OCI-LY7 (cell line): ENCODE measurements around the gene CFTR. TPM values are rescaled to one million over a fixed set of nuclear protein-coding genes. Genes with fewer than 3 reads are reported as not detected.

Source experiments
- BruUV-seq: library from RNA; stranded (reverse); fragments of 400-500 nt; replicated peaks from 2 replicates; lab custom pipeline; 2021; lab: Mats Ljungman, UMichigan
- CTCF ChIA-PET: fragments of 300-600 bp; sonication (Branson Sonifier 250); formaldehyde crosslinking; loops from one replicate; lab custom pipeline; 2022; ENCODE audit warnings: antibody characterized with exemption; ENCODE audit not compliant: unreplicated experiment; lab: Charles Lee
- POLR2A ChIA-PET: fragments of 300-600 bp; sonication (Branson Sonifier 250); formaldehyde crosslinking; loops from one replicate; lab custom pipeline; 2022; ENCODE audit warnings: antibody characterized with exemption; lab: Charles Lee
- DNase-seq: peaks from one replicate; pipeline ENCODE4 v3.0.0-alpha.2; 2015; ENCODE audit warnings: low spot score
- H2AFZ ChIP-seq: fragments of 200-600 bp; sonication (generic), shearing (Covaris generic); 2 replicates; pipeline ENCODE4 v1.6.1; 2014; ENCODE audit warnings: mild to moderate bottlenecking, antibody characterized with exemption, low read length, moderate library complexity
- H3K27ac ChIP-seq: fragments of 200-600 bp; sonication (generic); 2 replicates; pipeline ENCODE4 v1.5.1; 2014; ENCODE audit warnings: mixed run types, low read depth, mild to moderate bottlenecking, moderate library complexity, low read length, inconsistent platforms; ENCODE audit not compliant: poor library complexity, severe bottlenecking
- H3K36me3 ChIP-seq: fragments of 200-600 bp; sonication (generic); 2 replicates; pipeline ENCODE4 v1.6.1; 2014; ENCODE audit warnings: mild to moderate bottlenecking, antibody characterized with exemption, low read length, moderate library complexity, mixed read lengths; ENCODE audit not compliant: insufficient read depth
- H3K4me1 ChIP-seq: fragments of 200-600 bp; sonication (generic); 2 replicates; pipeline ENCODE4 v1.5.1; 2014; ENCODE audit warnings: mild to moderate bottlenecking, low read length; ENCODE audit not compliant: insufficient read depth, poor library complexity, severe bottlenecking
- H3K4me2 ChIP-seq: fragments of 200-600 bp; sonication (generic); 2 replicates; pipeline ENCODE4 v1.6.1; 2014; ENCODE audit warnings: mild to moderate bottlenecking, low read length
- H3K4me3 ChIP-seq: fragments of 200-600 bp; sonication (generic); 2 replicates; pipeline ENCODE4 v1.5.1; 2014; ENCODE audit warnings: mild to moderate bottlenecking, low read depth, low read length; ENCODE audit not compliant: poor library complexity, severe bottlenecking
- H3K79me2 ChIP-seq: fragments of 200-600 bp; sonication (generic); 2 replicates; pipeline ENCODE4 v1.6.1; 2016; ENCODE audit warnings: low read depth, mild to moderate bottlenecking, low read length, moderate library complexity, mixed read lengths; ENCODE audit not compliant: insufficient read depth
- H3K9me2 ChIP-seq: fragments of 200-600 bp; sonication (generic); 2 replicates; pipeline ENCODE4 v1.6.1; 2016; ENCODE audit warnings: mild to moderate bottlenecking, low read length, mixed read lengths; ENCODE audit not compliant: insufficient read depth
- H3K9me3 ChIP-seq: fragments of 200-600 bp; sonication (generic); 2 replicates; pipeline ENCODE4 v1.6.1; 2014; ENCODE audit warnings: mild to moderate bottlenecking, mixed run types, low read length, mixed read lengths
- H4K20me1 ChIP-seq: fragments of 200-600 bp; sonication (generic); 2 replicates; pipeline ENCODE4 v1.6.1; 2014; ENCODE audit warnings: mild to moderate bottlenecking, antibody characterized with exemption, low read length, moderate library complexity, mixed read lengths; ENCODE audit not compliant: insufficient read depth
- EZH2phosphoT487 ChIP-seq: fragments of 200-600 bp; sonication (generic); IDR thresholded peaks from 2 replicates; pipeline ENCODE4 v1.6.1; 2018; ENCODE audit warnings: low read depth, borderline replicate concordance, mild to moderate bottlenecking, mixed run types, antibody characterized with exemption, low read length, moderate library complexity, mixed read lengths
- intact Hi-C: fragments of 100-400 bp; cut with micrococcal nuclease; formaldehyde crosslinking; loops from one replicate; pipeline ENCODE4 v1.10.0; 2022; ENCODE audit not compliant: unreplicated experiment
- total RNA-seq, 2 experiments: library from RNA; depleted of rRNA in 1 of 2; stranded (reverse); fragments of >200 nt in 1 of 2; shearing (Covaris generic) in 1 of 2; gene quantifications; 2 replicates each; pipeline ENCODE4 v1.2.3, GENCODE V29; 2014 to 2022
- TF ChIP-seq, protein P1 (sequence below): fragments of 200-600 bp; sonication (generic); conservative IDR thresholded peaks from 2 replicates; pipeline ENCODE4 v1.5.1; 2014; ENCODE audit warnings: mild to moderate bottlenecking, antibody characterized with exemption, low read length, moderate library complexity, mixed read lengths

Gene CFTR
- total RNA-seq, 2 experiments from 2014 or later = not detected

DNA sequence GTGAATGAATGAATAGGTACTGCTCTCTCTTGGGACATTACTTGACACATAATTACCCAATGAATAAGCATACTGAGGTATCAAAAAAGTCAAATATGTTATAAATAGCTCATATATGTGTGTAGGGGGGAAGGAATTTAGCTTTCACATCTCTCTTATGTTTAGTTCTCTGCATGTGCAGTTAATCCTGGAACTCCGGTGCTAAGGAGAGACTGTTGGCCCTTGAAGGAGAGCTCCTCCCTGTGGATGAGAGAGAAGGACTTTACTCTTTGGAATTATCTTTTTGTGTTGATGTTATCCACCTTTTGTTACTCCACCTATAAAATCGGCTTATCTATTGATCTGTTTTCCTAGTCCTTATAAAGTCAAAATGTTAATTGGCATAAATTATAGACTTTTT is 1.2 kb downstream of the CFTR start:
- Histone ChIP-seq H4K20me1 (no peaks in the 10 kb centered on the region), H3K27ac (no peak overlapping the region), H3K4me3 (no peak overlapping the region), H3K36me3 (no peaks in the 10 kb centered on the region), H3K4me1 (no peaks in the 10 kb centered on the region), H3K9me3 (no peaks in the 10 kb centered on the region), H3K9me2 (no peaks in the 10 kb centered on the region), H2AFZ (no peak overlapping the region), H3K4me2 (no peak overlapping the region), H3K79me2 (no peaks in the 10 kb centered on the region)
- intact Hi-C loops = no loop called here
- POLR2A ChIA-PET = no interaction called here
- TF ChIP-seq EZH2phosphoT487 = no peak
- TF ChIP-seq, protein P1, sequence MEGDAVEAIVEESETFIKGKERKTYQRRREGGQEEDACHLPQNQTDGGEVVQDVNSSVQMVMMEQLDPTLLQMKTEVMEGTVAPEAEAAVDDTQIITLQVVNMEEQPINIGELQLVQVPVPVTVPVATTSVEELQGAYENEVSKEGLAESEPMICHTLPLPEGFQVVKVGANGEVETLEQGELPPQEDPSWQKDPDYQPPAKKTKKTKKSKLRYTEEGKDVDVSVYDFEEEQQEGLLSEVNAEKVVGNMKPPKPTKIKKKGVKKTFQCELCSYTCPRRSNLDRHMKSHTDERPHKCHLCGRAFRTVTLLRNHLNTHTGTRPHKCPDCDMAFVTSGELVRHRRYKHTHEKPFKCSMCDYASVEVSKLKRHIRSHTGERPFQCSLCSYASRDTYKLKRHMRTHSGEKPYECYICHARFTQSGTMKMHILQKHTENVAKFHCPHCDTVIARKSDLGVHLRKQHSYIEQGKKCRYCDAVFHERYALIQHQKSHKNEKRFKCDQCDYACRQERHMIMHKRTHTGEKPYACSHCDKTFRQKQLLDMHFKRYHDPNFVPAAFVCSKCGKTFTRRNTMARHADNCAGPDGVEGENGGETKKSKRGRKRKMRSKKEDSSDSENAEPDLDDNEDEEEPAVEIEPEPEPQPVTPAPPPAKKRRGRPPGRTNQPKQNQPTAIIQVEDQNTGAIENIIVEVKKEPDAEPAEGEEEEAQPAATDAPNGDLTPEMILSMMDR = no peak
- DNase-seq = no peak
- CTCF ChIA-PET = interaction anchor here (0.5 kb wide), 1 partner anchor 593 kb away, joined by 3 read pairs; no protein-coding TSS in a partner anchor
- no TSS peak for BruUV-seq

DNA sequence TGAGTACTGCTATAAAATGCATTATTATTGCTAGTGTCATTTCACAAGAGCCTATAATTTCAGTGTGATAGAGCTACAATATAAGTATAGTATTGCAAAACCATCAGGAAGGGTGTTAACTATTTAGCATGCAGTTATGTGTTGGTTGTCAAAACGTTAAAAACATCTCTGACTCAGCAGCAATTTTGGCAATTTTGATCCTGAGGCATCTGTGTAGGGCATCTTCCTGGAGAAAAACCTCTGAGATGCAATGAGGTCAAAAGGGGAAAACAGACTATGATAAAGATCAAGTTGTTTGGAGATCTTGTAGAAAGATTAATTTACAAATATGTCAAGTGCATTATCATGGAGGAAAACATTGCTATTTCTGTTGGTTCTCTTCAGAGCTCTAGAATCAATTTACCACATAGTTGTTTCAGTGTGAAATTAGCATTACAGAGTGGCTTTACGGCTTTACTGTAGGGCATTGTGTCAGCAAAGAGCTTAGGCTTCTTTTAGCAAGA is 5.3 kb downstream of the CFTR start:
- intact Hi-C loops = no loop called here
- H3K79me2 ChIP-seq = no peaks in the 10 kb centered on the region
- BruUV-seq = no TSS peak
- CTCF ChIA-PET = no interaction called here
- no peak overlapping the region for H3K27ac ChIP-seq
- no peaks in the 10 kb centered on the region for H4K20me1 ChIP-seq
- H2AFZ ChIP-seq = no peak overlapping the region
- POLR2A ChIA-PET = interaction anchor here (0.7 to 0.8 kb wide), 2 partner anchors 10 to 18 kb away, joined by 3 read pairs; no protein-coding TSS in a partner anchor
- H3K9me2 ChIP-seq = no peaks in the 10 kb centered on the region
- no peaks in the 10 kb centered on the region for H3K36me3 ChIP-seq
- no peak overlapping the region for H3K4me2 ChIP-seq
- TF ChIP-seq EZH2phosphoT487 = no peak
- TF ChIP-seq, protein P1 = no peak
- DNase-seq = no peak
- no peaks in the 10 kb centered on the region for H3K4me1 ChIP-seq
- H3K4me3 ChIP-seq = no peak overlapping the region
- H3K9me3 ChIP-seq = no peaks in the 10 kb centered on the region

DNA sequence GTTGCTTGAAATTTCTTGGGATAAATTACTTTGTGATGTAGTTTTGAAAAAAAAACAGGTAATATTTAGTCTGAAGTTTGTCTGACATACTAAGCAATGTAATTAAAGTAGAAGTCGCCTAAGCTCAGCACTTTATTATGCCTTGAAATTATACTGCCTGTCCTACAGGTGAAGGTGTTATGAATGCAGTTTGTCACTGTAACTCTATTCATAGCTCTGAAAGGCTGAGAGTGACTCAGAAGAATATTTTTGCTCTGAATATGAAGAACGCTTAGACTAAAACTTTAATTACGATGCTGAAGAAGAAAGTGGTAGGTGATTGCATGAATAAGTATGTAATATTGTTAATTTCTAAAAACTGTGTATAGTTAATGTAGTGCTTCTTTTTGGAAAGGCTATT is 9.2 kb downstream of the CFTR start:
- H4K20me1 ChIP-seq = no peaks in the 10 kb centered on the region
- H3K27ac ChIP-seq = no peak overlapping the region
- no peak for DNase-seq
- no peaks in the 10 kb centered on the region for H3K9me2 ChIP-seq
- no peaks in the 10 kb centered on the region for H3K79me2 ChIP-seq
- TF ChIP-seq EZH2phosphoT487 = no peak
- TF ChIP-seq, protein P1 = no peak
- BruUV-seq = no TSS peak
- H3K36me3 ChIP-seq = no peaks in the 10 kb centered on the region
- H3K4me3 ChIP-seq = no peak overlapping the region
- H3K9me3 ChIP-seq = no peaks in the 10 kb centered on the region
- ChIA-PET POLR2A (no interaction called here), CTCF (no interaction called here)
- H3K4me1 ChIP-seq = no peaks in the 10 kb centered on the region
- no peak overlapping the region for H2AFZ ChIP-seq
- no peak overlapping the region for H3K4me2 ChIP-seq
- intact Hi-C loops = no loop called here
